LNCaP clone FGC (cell line): ENCODE data around the gene MTMR11.
"Not testable (repeated sequence)": the region's sequence is repeated elsewhere in the genome, so short reads cannot be mapped to it uniquely, and the experiment has no call there.

ENCODE experiments used
- DNase-seq: peaks from one replicate; pipeline ENCODE4 v3.0.0-alpha.2; 2011; ENCODE audit warnings: low read depth
- H3K4me3 ChIP-seq: 2 replicates; pipeline ENCODE4 v1.5.1; 2011; ENCODE audit warnings: mild to moderate bottlenecking, low read depth, low read length, control low read depth
- TF ChIP-seq, protein P1 (sequence below): IDR thresholded peaks from 2 replicates; pipeline ENCODE4 v1.5.1; 2012; ENCODE audit warnings: mild to moderate bottlenecking; ENCODE audit not compliant: control insufficient read depth, insufficient read depth; ENCODE audit errors: extremely low read depth

The MTMR11 gene

DNA sequence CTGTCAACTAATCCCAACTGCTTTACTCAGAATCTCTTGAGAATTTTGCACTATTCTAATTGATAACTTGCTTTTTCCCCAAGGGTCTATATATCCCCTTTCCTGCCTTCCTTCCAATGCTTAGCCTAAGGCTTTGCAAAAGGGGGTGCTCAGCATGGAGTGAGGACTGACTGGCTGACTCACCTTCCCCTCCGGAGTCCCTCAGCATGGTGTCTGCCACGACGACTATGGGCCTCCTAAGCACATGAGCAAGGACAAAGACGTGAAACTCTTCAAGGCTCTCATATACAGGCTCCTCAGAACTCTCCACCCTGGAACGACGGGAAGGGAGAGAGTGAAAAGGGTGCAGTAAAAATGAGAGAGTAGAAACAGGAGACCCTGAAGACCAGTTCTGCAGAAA is 13.2 kb upstream of the MTMR11 start:
- no peak for DNase-seq
- no peak overlapping the region for H3K4me3 ChIP-seq
- TF ChIP-seq, protein P1, sequence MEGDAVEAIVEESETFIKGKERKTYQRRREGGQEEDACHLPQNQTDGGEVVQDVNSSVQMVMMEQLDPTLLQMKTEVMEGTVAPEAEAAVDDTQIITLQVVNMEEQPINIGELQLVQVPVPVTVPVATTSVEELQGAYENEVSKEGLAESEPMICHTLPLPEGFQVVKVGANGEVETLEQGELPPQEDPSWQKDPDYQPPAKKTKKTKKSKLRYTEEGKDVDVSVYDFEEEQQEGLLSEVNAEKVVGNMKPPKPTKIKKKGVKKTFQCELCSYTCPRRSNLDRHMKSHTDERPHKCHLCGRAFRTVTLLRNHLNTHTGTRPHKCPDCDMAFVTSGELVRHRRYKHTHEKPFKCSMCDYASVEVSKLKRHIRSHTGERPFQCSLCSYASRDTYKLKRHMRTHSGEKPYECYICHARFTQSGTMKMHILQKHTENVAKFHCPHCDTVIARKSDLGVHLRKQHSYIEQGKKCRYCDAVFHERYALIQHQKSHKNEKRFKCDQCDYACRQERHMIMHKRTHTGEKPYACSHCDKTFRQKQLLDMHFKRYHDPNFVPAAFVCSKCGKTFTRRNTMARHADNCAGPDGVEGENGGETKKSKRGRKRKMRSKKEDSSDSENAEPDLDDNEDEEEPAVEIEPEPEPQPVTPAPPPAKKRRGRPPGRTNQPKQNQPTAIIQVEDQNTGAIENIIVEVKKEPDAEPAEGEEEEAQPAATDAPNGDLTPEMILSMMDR: no peak

- no peak overlapping the region for H3K4me3 ChIP-seq
- no peak for DNase-seq
- TF ChIP-seq, protein P1: no peak
Observed at GRCh38 chr1:149945206-149945605, 8.5 kb upstream of the MTMR11 start.

DNA sequence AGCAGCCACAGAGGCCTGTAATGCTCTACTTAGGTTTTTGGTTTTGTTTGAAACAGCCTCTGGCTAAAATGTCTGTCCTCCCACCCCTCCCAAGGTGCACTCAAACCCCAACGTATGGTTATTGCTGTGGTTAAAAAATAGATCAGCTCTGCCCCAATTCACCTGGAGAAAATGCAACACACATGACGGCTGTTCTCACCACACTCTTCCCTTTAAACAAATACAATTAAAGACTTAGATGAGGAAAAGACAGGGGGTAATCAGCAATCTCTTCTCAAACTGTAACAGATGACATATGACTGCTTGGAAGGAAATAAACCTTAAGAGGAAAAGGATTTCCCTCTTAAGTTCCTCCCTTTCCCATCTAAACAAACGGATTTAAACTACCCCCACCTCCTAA is 6.2 kb upstream of the MTMR11 start:
- TF ChIP-seq, protein P1: no peak
- H3K4me3 ChIP-seq: no peak overlapping the region
- no peak for DNase-seq

- DNase-seq: no peak
- TF ChIP-seq, protein P1: no peak
- H3K4me3 ChIP-seq: no peak overlapping the region
Observed at GRCh38 chr1:149942207-149942606, 5.5 kb upstream of the MTMR11 start.

DNA sequence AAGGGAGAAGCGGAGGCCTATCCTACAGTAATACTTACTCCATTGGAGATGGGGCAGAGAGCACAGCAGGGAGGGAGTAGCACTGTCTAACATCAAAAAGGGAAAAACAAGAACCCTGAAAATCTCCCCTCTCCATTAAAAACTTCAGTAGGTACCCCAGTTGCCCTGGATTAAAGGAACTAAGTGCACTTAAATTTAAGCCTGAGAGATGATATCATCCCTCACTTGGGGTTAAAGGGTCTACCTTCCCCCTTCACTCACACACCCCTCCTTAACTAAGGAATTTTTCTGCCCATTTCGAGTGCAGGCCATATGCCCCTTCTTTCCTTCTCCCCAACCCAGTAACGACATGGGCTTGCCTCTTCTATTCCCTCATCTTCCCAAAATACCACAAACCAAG is 3.7 kb upstream of the MTMR11 start:
- H3K4me3 ChIP-seq: no peak overlapping the region
- TF ChIP-seq, protein P1: no peak
- DNase-seq: no peak

GRCh38 chr1:149938668-149939003 is 2.0 kb upstream of the MTMR11 start:
- DNase-seq, H3K4me3 ChIP-seq: not testable (repeated sequence)

- DNase-seq: no peak
- TF ChIP-seq, protein P1: no peak
- no peak overlapping the region for H3K4me3 ChIP-seq
Observed at GRCh38 chr1:149937759-149938158, 1.1 kb upstream of the MTMR11 start.
